Heart left ventricle (tissue), 13 donors: Measurements from ENCODE around the gene ANKRD34A.

Source experiments
- POLR2A ChIP-seq, 2 donors: fragments of 450-650 bp; IDR thresholded peaks; one replicate each; pipeline ENCODE4 v1.6.1; 2017; ENCODE audit warnings: antibody characterized with exemption in 2 of 2, mild to moderate bottlenecking in 2 of 2, moderate library complexity in 2 of 2
- TF ChIP-seq, protein P1 (sequence below), 12 donors: fragments of 200-600 bp; sonication (generic) in 4 of 12; IDR thresholded peaks; one replicate each; pipeline versions ENCODE4 v1.5.0 to v1.8.0; 2018 to 2022; ENCODE audit warnings: antibody characterized with exemption in 12 of 12, mild to moderate bottlenecking in 5 of 12
- donor health status: ischemic (EF 13 %, LVEDD 7.1; RV severe dilation, severe dysfunction).
- donor health status: DM: no; HTN: yes; CAD: no.
- donor health status: DM: no; HTN: no; CAD: no.
- donor health status: ischemic (EF 25% LVEDD 6.9; RV normal size, moderate dysfunction).
- donor health status: ischemic (EF 25% LVEDD 5.7; RV mildly dilated, moderate dysfunction).
- donor health status: ischemic (EF 35%, LVEDD 5.7; RV mildly dilated, moderate dysfunction).
- donor health status: nonischemic (EF 11% LVEDD 7.7; RV severe dilation, severe dysfunction).
- donor health status: DM: yes; HTN: yes; CAD: no.
- donor health status: PGD.
- donor health status: ischemic (EF 29% LVEDD 5.4; RV normal size, mild dysfunction).
- donor health status: nonischemic (EF 23%, LVEDD 6.1; RV moderate dilation, normal function).

DNA sequence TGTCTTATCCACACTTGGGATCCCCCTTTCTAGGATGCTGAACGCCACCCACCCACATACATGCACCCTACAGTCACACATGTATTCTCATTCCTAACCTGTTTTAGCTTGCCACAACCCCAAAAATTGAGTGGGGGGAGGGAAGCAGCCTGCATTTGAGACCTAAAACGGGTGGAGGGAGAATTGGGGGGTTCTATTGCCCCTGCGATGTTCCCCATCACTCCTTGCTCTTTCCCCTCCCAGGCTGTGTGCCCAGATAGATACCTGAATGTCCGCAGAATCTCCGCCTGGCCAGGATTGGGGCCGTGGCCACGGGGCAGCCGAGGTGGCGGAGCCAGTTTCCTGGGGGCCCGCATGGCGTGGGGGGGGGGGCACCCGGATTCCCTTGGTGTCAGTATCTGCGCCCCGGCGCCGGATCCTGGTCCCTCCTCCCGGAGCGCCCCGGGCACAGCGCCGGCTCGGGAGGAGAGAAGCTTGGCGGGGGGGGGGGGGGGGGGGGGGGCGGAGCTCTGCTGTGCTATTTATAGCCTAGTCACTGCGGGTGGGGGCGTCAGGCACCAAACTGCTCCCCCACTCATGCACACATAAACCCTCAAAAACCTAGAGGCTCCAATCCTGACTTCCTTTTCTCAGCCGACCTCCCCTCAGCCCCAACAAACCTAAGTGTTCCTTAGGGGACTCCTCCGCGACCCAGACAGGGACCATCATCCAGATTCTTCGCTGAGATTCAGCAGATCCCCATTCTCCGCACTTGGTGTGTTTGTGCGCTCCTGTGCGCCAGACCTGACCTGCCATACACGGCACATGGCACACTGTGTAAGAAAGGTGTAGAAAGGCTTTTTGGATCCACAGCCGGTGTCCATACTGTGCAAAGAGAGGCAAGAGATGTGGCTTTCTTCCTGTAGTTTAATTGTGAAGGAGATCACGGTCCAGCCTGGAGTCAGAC, 1.9 kb downstream of the ANKRD34A start:
- TF ChIP-seq, protein P1, sequence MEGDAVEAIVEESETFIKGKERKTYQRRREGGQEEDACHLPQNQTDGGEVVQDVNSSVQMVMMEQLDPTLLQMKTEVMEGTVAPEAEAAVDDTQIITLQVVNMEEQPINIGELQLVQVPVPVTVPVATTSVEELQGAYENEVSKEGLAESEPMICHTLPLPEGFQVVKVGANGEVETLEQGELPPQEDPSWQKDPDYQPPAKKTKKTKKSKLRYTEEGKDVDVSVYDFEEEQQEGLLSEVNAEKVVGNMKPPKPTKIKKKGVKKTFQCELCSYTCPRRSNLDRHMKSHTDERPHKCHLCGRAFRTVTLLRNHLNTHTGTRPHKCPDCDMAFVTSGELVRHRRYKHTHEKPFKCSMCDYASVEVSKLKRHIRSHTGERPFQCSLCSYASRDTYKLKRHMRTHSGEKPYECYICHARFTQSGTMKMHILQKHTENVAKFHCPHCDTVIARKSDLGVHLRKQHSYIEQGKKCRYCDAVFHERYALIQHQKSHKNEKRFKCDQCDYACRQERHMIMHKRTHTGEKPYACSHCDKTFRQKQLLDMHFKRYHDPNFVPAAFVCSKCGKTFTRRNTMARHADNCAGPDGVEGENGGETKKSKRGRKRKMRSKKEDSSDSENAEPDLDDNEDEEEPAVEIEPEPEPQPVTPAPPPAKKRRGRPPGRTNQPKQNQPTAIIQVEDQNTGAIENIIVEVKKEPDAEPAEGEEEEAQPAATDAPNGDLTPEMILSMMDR (IDR thresholded peaks at IDR 0.05) = no peak
- no peak for TF ChIP-seq POLR2A (IDR thresholded peaks at IDR 0.05)
